DMS 273 (cell line): ENCODE data around the gene DPP10.
A peak's percentile ranks its signal among the peaks of the same experiment; 100 is the strongest.

Experiments used
- DNase-seq: peaks from one replicate; lab custom pipeline; 2025; ENCODE audit not compliant: unreplicated experiment; lab: John Stamatoyannopoulos, UW

The DPP10 gene

GRCh38 chr2:115635430-115635829 lies 1193.0 kb downstream of the DPP10 start:
- no peak for DNase-seq

- DNase-seq = peak; percentile 63
Measured at GRCh38 chr2:115649731-115650130, 1207.3 kb downstream of the DPP10 start.

- DNase-seq = peak; percentile 25
Measured at GRCh38 chr2:115650827-115651226, 1208.4 kb downstream of the DPP10 start.

- DNase-seq = no peak
Measured at GRCh38 chr2:115652652-115653051, 1210.2 kb downstream of the DPP10 start.

- DNase-seq = no peak
Measured at GRCh38 chr2:115654362-115654761, 1211.9 kb downstream of the DPP10 start.

- DNase-seq = peak; percentile 2
Measured at GRCh38 chr2:115678129-115678528, 1235.7 kb downstream of the DPP10 start.

- DNase-seq = no peak
Measured at GRCh38 chr2:115684345-115684744, 1241.9 kb downstream of the DPP10 start.

GRCh38 chr2:115691409-115691808 lies 1249.0 kb downstream of the DPP10 start:
- no peak for DNase-seq

GRCh38 chr2:115694651-115695050 lies 1252.2 kb downstream of the DPP10 start:
- no peak for DNase-seq

- no peak for DNase-seq
Measured at GRCh38 chr2:115733190-115733775, 1290.8 kb downstream of the DPP10 start.

GRCh38 chr2:115738111-115738510 lies 1295.7 kb downstream of the DPP10 start:
- DNase-seq = no peak

GRCh38 chr2:115739574-115739973 lies 1297.1 kb downstream of the DPP10 start:
- peak; percentile 56 for DNase-seq

- no peak for DNase-seq
Measured at GRCh38 chr2:115746151-115746550, 1303.7 kb downstream of the DPP10 start.

- no peak for DNase-seq
Measured at GRCh38 chr2:115757286-115757685, 1314.8 kb downstream of the DPP10 start.

GRCh38 chr2:115763601-115764000 lies 1321.2 kb downstream of the DPP10 start:
- no peak for DNase-seq

- no peak for DNase-seq
Measured at GRCh38 chr2:115771516-115771915, 1329.1 kb downstream of the DPP10 start.

GRCh38 chr2:115774361-115774760 lies 1331.9 kb downstream of the DPP10 start:
- DNase-seq = no peak

GRCh38 chr2:115779085-115779632 lies 1336.7 kb downstream of the DPP10 start:
- no peak for DNase-seq

- DNase-seq = no peak
Measured at GRCh38 chr2:115782286-115782685, 1339.8 kb downstream of the DPP10 start.

GRCh38 chr2:115796078-115796477 lies 1353.6 kb downstream of the DPP10 start:
- no peak for DNase-seq

GRCh38 chr2:115807276-115807675 lies 1364.8 kb downstream of the DPP10 start:
- no peak for DNase-seq

- no peak for DNase-seq
Measured at GRCh38 chr2:115825912-115826311, 1383.5 kb downstream of the DPP10 start.

- no peak for DNase-seq
Measured at GRCh38 chr2:115833196-115833595, 1390.8 kb downstream of the DPP10 start.
